Stimulated activated CD4-positive, alpha-beta T cell treated with anti-CD3 and anti-CD28 coated beads, Interleukin-12 subunit alpha, Interleukin-12 subunit beta, amount 100 ng/mL, for 24 hours (primary cell): Measurements from ENCODE around the gene HTRA3.

Experiments
- DNase-seq, 2 experiments: peaks; one replicate each; pipeline ENCODE4 v3.0.0-alpha.2; 2020; ENCODE audit warnings: low read depth in 2 of 2

The HTRA3 gene

DNA sequence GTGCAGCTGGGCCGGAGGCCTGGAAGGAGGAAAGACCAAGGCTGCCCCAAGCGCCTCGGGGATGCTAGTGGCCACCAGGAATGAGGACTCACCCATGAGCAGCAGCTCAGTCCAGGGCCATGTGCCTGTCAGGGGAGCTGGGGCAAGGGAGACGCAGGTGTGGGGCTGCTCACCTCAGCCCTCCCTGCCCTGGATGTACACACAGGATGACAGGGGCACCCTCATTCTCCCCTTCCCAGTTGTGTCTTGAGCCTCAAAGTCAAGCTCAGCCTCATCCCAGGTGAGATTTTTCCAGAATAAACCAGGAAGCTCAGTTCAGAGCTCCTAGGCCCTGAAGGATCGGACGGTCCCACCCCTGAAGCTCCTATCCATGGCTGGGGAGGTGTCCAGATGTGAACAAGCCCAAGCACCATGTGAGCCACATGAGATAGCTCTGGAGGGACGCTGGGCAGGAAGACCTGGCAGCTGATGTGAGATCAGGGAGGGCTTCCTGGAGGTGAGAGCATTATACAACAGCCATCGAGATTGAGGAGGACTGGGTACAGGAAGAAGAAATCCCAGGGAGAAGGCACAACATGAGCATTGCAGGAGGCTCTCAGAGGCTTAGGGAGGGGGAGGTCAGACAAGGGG, 23.0 kb downstream of the HTRA3 start:
- DNase-seq = no peak

DNA sequence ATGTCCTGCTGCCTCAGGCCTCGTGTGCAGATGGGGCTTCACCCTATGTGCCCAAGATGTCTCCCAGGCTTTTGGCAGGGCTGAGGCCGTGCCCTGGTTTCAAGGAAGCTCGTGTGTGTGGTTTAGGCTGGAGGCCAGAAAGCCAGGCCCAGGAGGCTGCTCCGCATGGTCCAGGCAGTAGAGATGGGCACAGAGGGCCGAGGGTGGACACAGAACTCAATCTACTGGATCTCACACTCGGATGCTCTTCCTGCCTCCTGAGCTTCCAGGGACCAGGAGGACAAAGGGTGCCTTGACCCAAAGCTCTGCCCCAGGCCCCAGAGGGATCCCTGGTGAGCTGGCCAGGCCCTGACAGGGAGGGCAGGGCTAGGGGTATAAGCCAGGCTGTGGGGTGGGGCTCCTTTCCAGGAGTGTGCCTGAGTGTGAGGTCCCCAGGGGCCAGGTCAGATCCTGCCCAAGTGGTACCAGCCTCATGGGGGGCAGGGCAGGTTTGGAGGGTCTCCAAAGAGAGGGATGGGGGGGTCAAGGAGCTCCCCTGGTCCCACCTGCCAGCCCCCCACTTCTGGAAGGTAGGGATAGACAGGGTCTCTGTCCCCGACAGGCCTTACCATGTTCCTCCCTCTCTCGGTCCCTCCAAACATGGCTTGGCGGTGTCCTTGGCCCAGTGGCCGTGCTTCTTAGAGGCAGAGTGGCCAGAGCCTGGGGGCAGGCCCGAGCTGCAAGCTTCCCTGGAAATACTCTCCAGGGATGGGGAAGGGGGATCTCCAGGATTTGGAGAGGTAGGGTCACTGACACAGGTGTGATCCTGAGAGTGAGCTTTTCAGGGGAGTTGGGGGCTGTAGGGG, 23.8 kb downstream of the HTRA3 start:
- no peak for DNase-seq

DNA sequence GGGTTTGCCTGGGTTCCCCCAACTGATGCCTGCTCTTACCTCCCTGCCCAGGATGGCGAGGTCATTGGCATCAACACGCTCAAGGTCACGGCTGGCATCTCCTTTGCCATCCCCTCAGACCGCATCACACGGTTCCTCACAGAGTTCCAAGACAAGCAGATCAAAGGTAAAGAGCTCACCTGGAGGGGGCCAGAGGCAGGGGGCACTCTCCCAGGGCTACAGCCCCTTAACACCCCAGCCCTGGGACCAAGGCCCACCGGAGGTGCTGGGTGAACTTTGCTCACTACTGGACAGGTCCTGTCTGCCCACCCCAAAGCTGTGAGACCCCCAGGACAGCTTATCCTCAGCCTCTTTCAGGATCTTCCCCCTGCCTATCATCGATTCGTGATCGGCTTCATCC, 24.5 kb downstream of the HTRA3 start:
- no peak for DNase-seq

DNA sequence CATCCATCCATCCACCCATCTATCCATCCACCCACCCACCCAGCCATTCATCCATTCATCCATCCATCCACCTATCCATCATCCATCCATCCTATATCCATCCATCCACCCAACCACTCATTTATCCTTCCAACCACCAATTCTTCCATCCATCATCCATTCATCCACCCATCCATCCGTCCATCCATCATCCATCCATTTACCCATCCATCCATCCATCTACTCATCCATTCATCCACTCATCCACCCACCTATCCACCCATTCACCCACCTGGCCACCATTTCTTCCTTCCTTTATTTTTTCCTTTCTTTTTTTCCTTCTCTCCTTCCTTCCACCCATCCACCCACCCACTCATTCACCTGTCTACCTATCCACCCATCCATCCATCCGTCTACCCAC, 25.2 kb downstream of the HTRA3 start:
- DNase-seq = no peak

DNA sequence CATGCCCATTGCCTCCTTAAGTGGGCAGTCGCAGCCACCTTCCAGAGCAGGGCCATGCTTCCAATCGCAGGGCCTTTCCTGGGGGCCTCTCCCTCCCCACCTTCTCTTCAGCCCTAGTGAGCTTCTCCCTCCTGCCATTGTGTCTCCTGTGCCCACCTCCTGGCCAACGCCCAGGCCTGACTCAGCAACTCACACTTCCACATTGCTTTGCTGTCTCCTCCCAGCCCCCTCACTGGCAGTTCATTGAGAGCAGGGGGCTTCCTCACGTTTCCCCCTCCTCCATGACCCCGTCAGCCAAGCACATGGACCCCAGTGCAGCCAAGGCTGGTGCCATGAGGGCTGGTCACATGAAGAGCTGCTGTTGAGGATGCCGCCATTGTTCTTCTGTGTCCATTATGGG, 25.9 kb downstream of the HTRA3 start:
- DNase-seq = no peak

DNA sequence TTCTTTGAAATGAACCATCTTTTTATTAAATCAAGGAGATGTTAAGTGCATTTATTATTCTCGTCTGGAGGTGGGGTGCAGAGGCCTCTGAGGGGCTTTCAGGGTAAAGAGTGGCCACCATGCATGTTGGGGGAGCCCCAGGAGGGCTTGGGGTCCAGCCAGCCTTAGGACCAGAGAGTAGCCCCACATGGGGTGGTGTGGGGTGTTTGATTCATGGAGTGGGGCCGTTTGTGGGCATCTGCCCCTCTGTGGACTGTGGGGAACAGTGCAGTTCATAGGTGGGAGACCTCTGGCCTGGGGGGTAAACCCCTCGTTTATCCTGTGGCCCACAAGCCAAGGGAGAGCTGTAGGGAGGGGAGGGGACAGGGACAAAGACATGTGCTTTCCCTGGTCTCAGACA, 26.9 kb downstream of the HTRA3 start:
- DNase-seq = no peak

DNA sequence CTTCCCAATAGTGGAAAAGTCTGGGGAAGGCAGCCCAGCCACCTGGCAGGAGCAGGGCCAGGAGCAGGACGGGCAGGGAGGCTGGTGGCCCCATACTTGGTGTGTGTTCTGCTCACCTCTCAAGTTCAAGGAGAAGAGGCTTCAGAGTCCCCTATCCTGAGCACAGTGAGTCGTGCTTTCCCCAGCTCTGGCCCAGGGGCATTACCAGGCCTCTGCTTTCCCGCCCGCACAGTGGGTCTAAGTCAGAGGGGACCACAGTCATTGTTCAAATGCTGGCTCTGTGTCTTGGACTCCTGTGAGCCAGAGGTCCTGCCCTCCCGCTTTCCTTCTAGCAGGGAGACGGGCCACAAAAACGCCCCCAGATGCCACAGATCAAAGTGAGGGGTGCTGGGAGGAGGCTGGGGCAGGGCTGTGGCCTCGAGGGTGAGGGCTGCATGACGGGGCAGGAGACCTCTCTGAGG, 27.6 kb downstream of the HTRA3 start:
- no peak for DNase-seq

DNA sequence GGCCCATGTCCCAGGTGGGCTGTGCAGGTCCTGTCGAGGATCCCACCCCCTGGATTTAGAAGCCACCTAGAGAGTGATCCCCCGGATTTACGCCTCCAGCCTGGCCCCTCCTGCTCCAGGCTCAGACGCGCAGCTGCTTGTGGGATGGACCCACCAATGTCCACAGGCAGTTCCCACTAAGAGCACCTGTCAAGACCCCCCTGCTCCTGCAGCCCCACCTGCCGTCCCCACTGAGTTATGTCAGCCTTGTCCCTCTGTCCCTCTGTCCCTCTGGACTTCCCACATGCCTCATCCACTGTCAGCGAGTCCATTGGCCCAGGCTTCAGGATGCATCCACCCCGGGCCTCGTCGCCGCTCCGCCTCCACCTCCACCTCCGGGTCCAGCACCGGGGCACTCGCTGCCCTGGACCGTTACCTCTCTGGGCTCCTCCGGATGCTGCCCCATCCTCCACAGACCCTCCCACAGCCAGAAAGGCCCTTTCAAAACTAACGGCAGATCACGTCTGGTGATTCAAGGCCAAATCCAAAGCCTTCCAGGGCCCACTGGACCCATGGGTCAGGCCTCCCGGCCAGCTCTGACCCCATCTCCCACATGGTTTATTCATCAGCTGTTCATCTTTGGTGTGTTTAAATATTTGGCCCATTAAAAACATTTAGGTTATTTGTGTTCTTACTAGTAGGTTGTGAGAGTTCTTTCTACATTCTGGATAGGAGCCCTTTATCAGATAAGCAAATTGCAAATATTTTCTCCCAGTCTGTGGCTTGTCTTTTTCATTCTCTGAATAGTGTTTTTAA, 28.3 kb downstream of the HTRA3 start:
- DNase-seq = no peak

DNA sequence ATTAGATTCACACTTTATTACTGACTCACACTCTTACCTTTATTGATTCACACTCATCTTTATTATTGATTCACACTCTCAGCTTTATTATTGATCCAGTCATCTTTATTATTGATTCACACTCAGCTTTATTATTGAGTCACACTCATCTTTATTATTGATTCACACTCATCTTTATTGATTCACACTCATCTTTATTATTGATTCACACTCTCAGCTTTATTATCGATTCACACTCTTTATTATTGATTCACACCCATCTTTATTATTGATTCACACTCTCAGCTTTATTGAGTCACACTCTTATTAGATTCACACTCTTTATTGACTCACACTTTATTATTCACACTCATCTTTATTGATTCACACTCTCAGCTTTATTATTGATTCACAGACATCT, 31.3 kb downstream of the HTRA3 start:
- DNase-seq = no peak

DNA sequence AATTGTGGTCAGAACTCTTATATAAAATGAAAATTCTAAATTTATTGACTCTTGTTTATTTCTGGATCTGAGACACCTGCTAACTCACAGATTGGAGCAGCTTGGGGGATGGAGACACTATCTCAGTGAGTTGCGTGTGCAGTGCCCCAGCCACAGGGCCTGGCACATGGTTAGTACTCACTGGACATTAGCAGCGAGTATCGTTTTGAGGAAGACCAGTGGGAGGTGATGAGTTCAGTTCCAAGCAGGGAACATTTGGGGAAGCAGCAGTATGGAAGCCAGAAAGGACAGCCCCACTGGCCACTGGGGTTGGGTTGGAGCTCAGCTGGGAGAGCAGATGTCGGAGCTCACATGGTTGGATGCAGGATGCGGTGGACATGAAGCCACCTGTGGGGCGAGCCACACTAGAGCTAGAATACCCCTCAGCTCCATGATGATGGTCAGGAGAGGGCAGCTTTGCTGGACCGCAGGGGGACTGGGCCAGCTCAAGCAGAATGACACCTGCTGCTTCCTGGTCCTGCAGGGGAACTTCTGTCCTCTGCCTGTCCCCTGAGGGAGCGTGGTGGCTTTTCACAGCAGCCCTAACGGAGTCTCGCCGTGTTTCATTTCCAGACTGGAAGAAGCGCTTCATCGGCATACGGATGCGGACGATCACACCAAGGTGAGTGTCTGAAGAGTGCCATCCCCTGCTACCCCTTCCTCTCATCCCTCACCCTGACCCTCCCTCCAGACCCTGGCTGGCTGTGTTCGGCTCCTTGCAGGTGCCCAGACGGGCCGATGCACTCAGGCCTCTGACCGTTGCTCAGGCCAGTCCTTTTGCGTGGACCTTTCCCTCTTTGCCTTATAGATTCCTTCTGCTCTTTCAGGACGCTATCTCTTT, 32.5 kb downstream of the HTRA3 start:
- DNase-seq = no peak

DNA sequence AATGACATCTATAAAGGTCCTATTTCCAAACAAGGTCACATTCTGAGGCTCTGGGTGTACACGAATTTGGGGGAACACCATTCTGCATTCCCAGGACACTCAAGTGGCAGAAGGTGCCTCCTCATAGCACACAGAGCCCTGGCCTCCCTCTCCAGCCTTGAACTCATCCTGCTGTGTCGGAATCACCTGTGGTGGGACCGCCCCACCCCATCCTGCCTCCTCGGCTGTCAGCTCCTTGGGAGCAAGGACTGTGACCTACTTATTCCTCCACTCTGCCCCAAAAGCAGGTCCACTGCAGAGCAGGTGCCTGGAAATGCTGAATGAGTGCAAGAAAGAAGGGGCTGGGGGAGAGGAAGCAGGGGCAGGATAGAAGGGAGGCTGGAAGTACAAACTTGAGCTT, 33.5 kb downstream of the HTRA3 start:
- no peak for DNase-seq

DNA sequence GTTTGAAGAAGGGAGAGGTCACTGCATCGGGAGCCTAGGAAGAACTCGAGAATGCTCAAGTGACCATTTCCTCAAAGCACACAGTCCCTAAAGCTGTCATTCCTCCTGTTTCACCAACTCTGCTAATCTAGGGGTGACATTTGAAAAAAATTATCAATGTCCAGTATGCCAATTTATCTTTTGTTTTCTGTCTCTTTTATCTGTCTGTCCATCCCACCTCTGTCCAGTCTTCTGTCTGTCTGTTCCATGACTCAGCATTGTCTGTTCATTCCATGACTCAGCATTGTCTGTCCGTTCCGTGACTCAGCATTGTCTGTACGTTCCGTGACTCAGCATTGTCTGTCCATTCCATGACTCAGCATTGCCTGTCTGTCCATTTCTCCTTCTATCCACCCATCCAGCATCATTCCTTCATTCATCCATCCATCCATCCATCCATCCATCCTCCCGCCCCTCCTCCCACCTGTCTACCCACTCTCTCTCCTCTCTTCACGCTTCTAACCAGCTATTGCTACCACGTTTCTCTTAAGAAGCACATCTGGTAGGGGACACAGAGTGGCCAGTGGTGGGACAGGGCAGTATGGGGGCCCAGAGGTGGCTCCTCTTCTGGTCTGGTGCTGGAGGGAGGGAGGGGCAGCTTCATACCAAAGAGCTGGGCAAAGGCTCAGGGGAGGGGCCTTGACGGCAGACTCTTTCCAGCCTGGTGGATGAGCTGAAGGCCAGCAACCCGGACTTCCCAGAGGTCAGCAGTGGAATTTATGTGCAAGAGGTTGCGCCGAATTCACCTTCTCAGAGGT, 34.1 kb downstream of the HTRA3 start:
- DNase-seq = no peak

DNA sequence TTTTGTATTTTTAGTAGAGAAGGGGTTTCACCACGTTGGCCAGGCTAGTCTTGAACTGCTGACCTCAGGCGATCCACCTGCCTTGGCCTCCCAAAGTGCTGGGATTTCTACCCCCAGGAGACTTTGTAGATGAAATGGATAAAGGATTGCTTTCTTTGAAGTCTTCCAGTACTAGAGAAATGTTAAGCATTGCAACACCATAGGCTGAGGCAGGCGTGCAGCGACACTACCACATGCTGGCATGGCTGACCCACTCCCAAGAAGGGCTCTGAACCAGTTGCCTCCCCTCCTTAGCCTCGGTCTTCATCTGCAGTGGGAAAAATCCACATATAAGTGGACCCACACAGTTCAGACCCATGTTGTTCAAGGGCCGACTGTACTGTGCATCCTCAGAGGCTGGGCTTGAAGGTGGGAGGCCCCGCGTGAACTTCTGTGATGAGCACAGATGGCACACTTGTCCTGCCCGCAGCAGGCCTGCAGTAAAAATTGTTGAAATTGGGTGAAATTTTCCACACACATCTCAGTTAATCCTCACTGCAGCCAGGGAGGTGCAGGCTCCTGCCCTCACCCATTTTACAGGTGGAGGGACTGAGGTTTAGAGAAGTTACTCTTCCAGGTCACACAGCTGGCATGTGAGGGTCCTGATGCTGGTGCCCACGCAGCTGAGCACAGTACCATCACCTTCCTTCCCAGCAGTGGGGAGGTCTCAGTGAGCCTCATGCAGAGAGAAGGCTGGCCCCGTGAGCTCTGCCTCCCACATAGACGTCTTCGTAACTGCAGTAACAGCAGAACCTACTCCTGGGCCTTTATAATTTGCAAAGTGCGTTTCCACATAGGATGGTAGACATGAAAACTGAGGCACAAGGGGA, 35.5 kb downstream of the HTRA3 start:
- DNase-seq = no peak

DNA sequence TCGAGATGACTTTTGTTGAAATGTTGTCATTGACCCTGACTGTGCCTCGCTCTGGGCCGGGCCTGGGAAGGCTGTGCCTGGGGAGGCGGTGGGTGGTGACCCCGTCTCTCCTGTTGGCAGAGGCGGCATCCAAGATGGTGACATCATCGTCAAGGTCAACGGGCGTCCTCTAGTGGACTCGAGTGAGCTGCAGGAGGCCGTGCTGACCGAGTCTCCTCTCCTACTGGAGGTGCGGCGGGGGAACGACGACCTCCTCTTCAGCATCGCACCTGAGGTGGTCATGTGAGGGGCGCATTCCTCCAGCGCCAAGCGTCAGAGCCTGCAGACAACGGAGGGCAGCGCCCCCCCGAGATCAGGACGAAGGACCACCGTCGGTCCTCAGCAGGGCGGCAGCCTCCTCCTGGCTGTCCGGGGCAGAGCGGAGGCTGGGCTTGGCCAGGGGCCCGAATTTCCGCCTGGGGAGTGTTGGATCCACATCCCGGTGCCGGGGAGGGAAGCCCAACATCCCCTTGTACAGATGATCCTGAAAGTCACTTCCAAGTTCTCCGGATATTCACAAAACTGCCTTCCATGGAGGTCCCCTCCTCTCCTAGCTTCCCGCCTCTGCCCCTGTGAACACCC, 36.4 kb downstream of the HTRA3 start:
- DNase-seq = no peak

DNA sequence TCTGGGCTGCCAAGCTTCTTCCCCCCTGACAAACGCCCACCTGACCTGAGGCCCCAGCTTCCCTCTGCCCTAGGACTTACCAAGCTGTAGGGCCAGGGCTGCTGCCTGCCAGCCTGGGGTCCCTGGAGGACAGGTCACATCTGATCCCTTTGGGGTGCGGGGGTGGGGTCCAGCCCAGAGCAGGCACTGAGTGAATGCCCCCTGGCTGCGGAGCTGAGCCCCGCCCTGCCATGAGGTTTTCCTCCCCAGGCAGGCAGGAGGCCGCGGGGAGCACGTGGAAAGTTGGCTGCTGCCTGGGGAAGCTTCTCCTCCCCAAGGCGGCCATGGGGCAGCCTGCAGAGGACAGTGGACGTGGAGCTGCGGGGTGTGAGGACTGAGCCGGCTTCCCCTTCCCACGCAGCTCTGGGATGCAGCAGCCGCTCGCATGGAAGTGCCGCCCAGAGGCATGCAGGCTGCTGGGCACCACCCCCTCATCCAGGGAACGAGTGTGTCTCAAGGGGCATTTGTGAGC, 37.0 kb downstream of the HTRA3 start:
- no peak for DNase-seq

DNA sequence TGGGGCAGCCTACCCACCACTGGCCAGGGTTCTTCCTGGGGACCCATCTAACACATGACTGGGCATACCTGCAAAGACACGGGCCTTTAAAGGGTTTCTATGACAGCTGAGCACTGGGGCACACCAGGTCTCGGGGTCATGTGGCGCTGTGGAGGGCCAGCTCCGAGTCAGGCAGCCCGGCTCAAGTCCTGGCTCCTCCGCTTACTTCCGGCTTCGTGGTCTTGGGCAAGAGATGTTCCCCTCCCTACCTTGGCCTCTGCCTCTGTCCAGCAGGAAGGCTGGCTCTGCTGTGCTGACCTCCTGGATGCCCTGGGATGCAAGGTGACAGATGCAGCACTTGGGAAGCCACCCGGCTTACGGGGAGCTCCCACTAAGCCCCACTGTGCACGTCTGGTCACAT, 37.6 kb downstream of the HTRA3 start:
- DNase-seq = no peak

DNA sequence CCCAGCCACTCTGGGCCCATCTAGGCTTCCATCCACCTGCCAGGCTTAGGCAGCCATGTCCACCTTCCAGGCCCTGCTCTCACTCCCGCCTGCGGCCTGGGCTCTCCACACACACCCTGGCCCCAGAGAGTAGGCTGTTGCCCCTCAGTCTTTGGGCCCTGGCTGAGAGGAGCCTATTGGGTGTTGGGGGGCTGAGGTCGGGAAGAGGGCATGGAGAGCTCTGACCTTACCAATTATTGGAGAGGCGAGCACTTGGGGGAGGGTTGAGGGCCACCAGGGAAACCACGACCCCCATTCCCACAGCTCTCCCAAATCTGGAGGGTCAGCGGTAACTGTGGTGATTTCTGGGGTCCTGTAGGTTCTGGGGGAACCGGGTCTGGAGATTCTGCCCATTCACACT, 38.2 kb downstream of the HTRA3 start:
- DNase-seq = no peak

DNA sequence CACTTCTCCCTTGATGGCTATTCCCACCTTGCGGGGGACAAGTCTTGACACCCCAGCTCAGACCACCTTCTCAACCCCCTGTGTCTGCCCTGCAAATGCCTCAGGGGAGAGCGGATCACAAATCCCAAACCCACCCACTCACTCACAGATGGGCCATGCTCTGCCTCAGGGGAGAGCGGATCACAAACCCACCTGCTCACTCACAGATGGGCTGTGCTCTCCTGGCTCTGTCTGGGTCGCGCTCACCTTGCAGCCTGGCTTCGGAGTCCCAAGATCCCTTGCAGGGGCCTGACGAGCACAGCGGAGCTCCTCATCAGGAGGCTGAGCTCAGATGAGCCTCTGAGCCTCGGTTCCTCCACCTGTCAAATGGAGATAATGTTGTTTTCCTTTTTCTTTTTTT, 38.6 kb downstream of the HTRA3 start:
- no peak for DNase-seq
